Activated CD8-positive, alpha-beta memory T cell treated with anti-CD3 and anti-CD28 coated beads, Interleukin-2, amount 50 U/mL, for 1 hour (primary cell): ENCODE measurements around the gene CLN5.
"Not testable (repeated sequence)": the region's sequence is repeated elsewhere in the genome, so short reads cannot be mapped to it uniquely, and the experiment has no call there.

Experiments used
- DNase-seq: peaks from one replicate; pipeline ENCODE4 v3.0.0-alpha.2; 2020; ENCODE audit errors: extremely low read depth

CLN5 gene

DNA sequence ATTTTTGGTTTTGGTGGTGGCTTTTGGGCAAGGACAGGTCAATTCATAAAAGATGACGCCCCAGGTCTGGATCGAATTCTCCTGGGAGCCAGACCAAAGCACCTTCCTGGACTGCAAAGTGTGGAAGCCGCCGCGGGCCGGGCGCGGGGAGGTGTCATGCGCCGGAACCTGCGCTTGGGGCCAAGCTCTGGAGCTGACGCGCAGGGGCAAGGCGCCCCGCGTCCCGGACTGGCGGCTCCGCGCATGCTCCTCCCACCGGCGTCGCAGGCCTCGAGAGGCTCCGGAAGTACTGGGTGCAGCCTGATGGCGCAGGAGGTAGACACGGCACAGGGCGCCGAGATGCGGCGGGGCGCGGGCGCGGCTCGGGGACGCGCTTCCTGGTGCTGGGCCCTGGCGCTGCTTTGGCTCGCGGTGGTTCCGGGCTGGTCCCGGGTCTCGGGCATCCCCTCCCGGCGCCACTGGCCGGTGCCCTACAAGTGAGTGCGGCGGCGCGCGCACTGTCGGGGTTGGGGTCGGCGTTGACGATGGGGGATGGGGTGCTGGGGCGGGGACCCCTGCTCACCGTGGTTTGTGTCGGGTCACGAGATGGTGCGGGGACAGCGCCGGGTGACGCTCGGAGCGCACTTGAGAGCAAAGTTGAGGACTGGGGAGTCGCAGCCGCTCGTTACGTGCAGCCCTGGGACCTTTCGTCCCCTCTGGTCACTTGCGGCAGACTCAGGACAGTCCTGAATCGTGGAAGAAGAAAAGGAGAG lies at the start of gene CLN5:
Gene CLN5, plus strand, starts transcription at position 286 of the 752 bp plus-strand sequence. Its CDS starts 18 bp downstream, at position 304.
- DNase-seq, result peak; percentile 83

DNA sequence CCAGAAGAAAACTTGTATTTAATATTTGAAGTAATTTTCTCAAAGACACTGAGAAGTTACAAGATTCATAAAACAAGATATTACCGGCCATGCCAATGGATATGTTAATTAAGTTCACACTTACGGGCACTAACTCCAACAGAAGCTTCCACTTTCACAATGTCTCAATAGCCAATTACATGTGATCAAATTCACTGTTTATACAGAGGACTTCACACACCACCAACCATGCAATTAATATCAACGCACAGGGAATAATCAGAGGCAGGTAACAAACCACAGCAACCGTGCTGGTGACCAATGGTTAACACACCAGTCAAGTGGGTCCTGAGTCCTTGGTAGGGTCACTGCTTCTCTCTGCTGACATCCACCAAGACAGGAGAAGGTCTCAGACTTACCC lies 49.5 kb upstream of the CLN5 start:
- no peak for DNase-seq

DNA sequence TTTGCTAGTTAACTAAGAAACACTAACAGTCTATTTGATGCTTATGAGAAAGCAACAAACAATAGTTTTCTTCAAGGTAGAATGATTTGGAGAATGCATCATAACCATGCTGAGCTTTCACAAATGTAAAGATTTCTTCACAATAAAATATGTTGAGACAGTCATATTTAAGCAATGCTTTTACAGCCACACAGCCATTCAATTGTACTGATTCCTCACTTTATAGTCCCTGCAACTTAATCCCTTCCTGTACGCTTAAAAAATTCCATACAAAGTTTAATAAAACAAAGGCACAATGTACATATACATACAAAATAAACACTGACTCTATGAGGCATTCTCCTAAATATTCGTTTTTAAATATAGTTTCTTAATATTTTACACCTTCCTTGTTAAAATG lies 48.2 kb upstream of the CLN5 start:
- no peak for DNase-seq

DNA sequence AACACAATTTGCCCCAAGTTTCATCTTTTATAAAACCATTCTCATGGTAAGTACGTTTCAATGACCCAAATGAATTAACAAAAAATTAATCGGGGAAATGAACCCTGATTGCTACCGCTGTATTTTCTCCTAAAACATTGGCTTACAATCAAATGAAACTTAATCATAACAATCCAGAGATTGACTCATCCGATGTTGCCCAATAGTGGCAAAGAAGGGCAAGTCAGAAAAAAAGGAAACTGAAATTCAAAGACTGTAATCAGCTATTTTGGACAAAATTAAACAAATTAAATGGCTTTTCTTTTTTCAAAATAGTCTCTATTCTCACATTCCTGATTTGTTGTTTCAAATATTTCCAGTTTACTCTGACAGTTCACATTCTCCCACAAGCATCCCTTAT lies 47.4 kb upstream of the CLN5 start:
- DNase-seq, result no peak

DNA sequence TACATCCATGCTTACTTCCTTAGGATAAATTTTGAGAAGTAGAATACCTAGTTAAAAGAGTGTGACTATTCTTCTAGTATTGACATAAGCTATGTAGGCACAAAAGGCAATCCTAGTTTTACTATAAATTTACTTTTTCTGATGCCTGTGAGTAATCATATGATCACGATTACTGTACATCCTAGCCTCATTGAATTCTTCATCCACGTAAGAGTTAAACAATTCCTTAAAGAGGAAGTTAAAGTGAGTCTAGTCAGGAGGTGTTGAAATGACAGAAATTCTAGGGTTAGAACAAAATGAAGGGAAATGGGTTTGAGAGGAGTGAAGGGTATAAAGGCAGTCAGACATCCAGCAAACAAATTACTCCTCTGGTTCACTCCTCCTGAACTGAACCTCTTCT lies 43.7 kb upstream of the CLN5 start, which contains the start of gene ACOD1:
Gene ACOD1, plus strand, starts transcription at position 363 of the 400 bp plus-strand sequence. CDS start 48 bp downstream, outside the sequence.
- no peak for DNase-seq

DNA sequence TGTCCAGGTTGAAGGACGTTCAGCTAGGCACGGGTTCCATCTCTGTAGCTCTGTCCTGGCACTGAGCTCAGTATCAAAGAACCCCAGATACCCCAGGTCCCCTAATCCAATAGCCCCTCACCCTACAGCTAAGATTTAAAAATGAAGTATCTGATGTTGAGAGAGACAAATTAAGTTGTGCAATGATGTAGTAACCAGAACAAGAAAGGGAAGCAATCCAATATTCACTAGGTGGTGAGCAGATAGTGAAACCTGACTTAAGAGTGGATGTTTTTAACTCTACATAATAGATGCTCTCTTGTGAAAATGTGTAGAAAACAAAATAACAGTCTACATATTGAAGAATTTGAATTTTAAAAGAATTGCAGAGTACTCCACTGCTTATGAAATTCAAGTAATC lies 41.8 kb upstream of the CLN5 start:
- no peak for DNase-seq

DNA sequence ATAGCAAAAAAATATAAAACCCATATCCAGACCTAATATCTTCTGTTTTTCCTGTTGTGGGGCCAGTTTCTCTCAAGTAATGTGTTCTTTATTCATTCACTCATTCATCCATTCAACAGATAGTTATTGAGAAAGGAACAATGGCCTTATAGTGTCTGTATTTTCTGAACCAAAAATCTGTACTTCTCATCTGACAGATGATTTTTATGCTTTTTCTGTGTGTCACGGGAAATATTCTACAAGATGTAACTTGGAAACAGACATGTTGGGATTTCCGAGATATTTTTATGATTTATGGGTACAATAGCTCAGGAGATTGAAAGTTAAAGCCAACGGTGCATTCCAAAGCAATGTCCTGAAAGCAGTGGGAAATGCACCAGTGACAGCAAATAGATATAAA lies 37.9 kb upstream of the CLN5 start:
- no peak for DNase-seq

DNA sequence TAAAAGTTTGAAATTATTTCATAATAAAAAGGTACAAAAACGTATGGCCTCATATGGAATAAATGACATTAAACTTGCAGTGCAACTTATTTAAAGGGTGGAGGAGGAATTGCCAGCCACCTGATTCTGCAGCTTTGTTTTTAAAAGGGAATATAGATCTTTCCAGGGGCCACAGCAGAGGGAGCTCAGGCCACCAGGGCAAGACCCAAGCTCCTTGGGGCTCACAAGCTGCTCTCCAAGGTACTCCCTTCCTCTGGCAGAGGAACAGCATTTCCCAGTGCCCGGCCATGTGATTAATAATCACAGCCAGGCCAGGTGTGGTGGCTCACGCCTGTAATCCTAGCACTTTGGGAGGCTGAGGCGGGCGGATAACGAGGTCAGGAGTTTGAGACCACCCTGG lies 37.3 kb upstream of the CLN5 start:
- DNase-seq, result no peak

DNA sequence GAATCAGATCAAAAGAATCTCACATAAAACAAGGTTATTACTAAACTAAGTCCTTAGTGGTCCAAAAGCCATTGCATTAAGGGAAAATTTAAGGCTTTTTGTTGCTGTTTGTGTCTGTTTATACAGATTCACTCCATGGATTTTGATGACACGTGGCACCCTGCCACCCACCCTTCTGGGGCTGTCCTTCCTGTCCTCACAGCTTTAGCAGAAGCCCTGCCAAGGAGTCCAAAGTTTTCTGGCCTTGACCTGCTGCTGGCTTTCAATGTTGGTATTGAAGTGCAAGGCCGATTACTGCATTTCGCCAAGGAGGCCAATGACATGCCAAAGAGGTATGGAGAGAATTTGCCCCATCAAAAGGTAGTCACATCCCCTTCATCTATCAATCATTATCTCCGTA lies 36.7 kb upstream of the CLN5 start:
- DNase-seq, result no peak

DNA sequence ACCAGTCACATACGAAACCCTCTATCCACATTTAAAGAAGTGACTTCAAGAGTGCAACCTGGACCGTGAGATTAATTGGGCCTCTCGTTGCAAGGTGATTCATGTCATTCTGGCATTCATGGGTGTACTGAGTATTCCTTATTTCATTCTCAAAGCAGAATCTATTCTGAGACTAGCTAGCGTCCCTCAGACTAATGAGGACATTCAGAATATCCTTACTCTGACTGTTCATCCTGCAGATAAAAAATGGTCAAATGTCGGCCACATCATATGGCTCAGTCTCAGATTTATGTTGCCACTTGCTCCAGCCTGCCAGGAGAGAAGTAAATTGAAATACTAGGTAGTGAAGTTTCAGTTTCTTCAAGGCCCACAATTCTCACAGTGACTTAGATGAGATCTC lies 36.2 kb upstream of the CLN5 start:
- DNase-seq, result no peak

DNA sequence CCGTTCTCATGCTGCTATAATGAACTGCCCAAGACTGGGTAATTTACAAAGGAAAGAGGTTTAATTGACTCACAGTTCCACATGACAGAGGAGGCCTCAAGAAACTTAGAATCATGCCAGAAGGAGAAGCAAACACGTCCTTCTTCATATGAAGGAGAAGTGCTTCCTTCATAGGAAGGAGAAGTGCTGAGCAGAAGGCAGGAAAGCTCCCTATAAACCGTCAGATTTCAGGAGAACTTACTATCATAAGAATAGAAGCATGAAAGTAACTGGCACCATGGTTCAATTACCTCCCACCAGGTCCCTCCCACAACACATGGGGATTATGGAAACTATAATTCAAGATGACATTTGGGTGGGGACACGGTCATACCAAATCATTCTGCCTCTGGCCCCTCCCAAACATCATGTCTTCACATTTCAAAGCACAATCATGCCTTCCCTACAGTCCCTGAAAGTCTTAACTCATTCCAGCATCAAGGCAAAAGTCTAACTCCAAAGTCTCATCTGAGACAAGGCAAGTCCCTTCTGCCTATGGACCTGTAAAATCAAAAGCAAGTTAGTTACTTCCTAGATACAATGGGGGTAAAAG lies 32.9 kb upstream of the CLN5 start:
- no peak for DNase-seq

DNA sequence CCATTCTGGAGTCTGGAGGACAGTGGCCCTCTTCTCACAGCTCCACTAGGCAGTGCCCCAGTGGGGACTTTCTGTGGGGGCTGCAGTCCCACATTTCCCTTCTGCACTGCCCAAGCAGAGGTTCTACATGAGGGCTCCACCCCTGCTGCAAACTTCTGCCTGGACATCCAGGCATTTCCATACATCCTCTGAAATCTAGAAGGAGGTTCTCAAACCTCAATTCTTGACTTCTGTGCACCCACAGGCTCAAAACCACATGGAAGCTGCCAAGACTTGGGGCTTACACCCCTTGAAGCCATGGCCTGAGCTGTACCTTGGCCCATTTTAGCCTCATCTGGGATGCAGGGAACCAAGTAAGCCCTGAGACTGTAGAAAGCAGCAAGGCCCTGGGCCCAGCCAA lies 32.1 kb upstream of the CLN5 start:
- DNase-seq, result not testable (repeated sequence)

DNA sequence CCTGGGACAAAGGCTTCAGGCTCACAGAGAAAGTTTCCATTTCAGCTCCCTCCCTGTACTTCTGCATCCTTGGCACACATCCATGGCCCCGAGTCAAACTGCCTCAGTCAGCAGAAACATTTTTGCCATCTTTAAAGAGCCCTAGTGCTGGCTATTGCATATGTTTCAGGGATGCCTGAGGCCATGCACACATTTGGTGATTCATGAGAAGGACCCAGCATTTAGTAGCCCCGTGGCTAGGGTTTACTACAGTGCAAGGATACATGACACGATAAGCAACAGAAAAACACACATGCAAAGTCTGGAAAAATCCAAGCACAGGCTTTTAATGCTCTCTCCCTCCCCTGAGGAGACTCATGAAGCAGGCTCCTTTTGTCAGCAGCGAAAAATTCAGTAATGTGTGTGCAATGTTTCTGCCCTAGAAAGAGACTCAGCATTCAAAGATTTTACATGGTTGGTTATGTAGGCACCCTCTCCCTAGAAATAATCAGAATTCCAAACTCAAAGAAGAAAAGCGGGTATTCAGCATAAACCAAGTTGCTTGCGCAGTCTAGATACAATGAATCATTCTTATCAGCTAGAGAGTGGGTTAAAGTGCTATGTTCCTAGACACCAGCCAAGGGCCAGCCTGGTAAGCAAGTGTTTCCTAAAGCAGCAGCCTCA lies 26.0 kb upstream of the CLN5 start:
- no peak for DNase-seq

DNA sequence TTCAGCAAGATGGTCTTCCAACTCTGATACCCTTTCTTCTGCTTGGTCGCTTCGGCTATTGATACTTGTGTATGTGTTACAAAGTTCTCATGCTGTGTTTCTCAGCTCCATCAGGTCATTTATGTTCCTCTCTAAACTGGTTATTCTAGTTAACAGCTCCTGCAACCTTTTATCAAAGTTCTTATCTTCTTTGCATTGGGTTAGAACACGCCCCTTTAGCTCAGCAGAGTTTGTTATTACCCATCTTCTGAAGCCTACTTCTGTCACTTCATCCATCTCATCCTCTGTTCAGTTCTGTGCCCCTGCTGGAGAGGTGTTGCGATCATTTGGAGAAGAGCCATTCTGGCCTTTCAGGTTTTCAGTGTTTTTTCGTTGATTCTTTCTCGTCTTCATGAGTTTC lies 24.9 kb upstream of the CLN5 start:
- DNase-seq, result no peak

DNA sequence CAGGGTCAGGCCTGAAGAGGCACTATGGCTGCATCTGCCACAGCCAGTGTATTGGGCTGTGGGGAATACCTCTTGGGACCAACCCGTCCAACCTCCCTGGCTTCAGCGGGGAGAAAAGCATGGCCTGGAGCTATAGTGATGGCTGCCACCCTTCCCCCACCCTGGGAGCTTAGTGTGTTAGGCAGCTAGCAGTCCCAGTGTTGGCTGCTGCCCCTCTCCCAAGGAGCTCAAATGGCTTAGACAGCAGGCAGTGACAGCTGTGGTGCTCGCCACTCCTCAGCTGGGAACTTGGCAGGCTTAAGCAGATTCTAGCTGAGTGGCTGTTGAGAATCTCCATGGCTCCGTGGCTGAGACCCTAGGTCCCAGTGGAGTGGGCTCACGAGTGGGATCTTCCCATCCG lies 23.8 kb upstream of the CLN5 start:
- no peak for DNase-seq

DNA sequence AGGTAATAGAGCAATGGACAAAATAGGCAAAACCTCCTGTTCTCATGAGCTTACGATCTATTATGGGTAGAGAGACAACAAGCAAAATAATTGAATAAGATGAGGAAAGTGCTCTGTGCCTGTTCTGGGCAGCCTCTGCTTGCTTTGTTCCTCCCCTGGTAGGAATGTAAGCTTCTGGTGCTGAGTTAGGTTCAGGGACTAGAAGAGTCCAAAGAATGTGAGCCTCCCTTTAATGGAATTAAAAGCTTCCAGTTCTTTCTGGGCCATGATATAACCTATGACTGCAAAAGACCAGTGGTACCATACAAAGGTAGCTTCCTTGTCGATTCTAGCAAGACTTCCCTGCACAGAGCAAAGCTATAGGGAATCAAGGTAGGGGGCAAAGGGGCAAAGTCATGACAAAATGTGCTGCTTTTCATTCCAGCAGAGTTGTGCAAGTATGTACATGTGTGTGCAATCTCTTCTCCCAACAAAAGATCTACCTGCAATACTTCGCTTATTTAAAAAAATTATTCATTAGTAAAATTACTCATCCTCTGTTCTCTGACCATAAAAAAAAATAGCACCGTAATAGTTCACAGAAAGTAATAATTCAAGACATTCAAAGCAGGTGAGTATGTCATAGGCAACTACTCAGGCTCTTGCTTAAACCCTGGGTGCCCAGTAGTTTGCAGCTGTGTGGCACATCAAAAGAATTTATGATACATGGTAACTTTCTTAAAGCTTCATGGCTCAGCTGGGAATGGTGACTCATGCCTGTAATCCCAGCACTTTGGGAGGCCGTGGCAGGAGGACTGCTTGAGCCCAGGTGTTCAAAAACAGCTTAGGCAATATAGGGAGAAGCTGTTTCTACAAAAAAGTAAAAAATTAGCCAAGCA lies 22.2 kb upstream of the CLN5 start:
- DNase-seq, result no peak

DNA sequence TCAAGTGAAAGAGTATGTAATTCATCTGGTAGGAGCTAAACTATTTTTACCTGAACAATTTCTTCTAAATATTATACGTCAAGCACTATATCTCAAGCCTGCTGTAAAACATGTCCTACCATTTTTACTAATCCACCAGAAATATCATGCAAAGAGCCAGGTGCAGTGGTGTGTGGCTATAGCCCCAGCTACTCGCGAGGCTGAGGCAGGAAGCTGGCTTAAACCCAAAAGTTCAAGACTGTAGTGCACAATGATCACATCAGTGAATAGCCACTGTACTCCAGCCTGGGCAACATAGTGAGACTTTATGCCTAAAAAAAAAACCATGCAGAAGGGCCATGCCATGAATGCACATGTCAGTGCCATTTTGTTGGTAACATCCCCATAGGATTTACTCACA lies 20.7 kb upstream of the CLN5 start:
- DNase-seq, result no peak

DNA sequence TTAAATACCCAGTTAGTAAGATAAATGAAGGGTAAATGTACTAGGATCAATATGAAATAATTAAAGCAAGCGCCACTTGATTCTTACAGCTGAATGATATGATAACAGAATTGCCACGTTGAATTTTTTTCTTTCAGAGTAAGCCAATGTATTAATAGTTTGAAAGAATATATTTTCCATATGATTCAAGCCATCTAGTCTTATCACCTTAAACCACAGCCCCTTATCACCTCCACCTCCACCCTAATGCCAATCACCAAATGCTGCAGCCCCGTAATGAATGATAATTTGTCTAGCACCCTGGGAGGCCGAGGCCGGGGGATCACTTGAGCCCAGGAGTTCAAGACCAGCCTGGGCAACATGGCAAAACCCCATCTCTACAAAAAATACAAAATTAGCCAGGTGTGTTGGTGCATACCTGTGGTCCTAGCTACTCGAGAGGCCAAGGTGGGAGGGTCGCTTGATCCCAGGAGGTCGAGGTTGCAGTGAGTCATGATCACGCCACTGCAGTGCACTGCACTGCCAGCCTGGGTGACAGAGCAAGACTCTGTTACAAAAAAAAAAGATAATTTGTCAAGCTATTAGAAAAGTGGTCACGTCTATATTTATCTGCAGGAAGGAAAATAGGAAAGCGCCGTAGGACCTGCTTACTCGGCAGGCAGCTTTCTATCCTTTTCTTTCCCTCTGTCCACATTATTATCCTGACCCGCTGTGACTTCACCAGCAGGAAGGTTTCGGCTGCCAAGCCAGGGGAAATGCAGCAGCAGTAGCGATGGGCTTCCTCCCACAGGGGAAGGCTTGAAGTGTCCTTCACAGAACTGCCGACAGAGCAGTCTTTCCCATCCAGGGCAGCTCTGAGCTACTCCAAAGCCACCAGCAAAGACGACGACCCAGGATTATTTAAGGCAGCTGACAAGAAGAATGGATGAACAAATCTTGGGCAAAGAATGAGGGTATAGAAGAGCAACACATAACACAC lies 19.7 kb upstream of the CLN5 start:
- no peak for DNase-seq

DNA sequence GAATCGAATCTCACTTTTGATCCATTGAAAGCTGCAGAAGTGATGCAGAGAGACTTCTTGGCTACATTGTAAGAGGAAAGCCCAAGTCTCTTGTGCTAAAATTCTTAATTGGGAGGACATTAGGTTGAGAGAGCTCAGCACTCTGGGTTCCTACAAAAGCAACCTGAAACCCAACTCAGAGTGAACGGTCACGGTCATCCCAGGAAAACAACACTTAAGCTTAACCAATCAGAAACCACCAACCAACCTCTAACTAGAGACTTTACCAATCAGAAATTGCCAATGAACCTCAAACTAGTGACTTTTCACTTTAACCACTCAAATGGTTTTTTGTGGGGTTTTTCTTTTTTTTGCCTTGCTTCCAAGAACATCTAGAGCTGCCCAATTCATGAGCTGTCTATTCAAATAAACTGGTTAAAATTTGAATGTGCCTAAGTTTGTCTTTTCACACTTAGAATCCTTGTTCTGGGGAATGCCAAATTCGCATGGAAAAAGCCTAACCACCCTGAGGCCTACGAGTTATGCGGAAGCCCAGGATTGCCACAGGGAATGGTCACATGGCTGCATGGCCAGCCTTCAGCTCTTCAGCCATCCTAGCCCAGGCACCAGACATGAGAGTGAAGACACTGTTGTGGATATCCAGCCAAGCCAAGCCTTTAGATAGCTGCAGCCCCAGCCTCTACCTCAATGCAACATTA lies 17.8 kb upstream of the CLN5 start:
- no peak for DNase-seq

DNA sequence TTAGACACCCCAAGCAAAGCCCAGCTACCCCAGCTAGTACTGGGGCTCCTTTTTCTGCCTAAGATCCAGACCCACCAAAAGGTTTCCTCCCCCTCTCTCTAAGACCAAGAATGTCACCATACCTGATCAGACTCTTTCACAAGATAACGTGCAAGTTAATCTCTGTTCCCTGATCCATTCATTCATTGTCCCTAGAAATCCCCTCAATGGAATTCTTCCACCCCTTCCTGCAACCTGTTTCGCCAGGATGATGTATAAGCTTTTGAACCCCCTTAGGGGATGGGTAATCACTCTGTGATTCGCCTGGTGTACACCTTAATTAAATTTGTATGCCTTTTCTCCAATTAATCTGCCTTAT lies 17.3 kb upstream of the CLN5 start:
- no peak for DNase-seq
